GM21447 (cell line): Measurements from ENCODE around the gene ABLIM2.

Experiments used
- ATAC-seq: cut with Tn5 transposase; IDR thresholded peaks from one replicate; pipeline ENCODE4 v1.9.1; 2021; ENCODE audit not compliant: unreplicated experiment

Gene ABLIM2

GRCh38 chr4:8087921-8088495 lies 70.6 kb downstream of the ABLIM2 start:
- no peak for ATAC-seq

GRCh38 chr4:8086783-8087445 lies 71.7 kb downstream of the ABLIM2 start:
- ATAC-seq, result no peak

- ATAC-seq, result no peak
Measured at GRCh38 chr4:8085491-8086117, 73.0 kb downstream of the ABLIM2 start.

- no peak for ATAC-seq
Measured at GRCh38 chr4:8084712-8085490, 73.7 kb downstream of the ABLIM2 start.

GRCh38 chr4:8084031-8084660 lies 74.5 kb downstream of the ABLIM2 start:
- no peak for ATAC-seq

- ATAC-seq, result no peak
Measured at GRCh38 chr4:8083086-8083825, 75.4 kb downstream of the ABLIM2 start.

GRCh38 chr4:8082517-8083055 lies 76.0 kb downstream of the ABLIM2 start:
- ATAC-seq, result no peak

- ATAC-seq, result no peak
Measured at GRCh38 chr4:8081621-8082516, 76.7 kb downstream of the ABLIM2 start.

- no peak for ATAC-seq
Measured at GRCh38 chr4:8081171-8081570, 77.4 kb downstream of the ABLIM2 start.

- no peak for ATAC-seq
Measured at GRCh38 chr4:8080754-8081065, 77.9 kb downstream of the ABLIM2 start.

- no peak for ATAC-seq
Measured at GRCh38 chr4:8079916-8080753, 78.5 kb downstream of the ABLIM2 start.

GRCh38 chr4:8079031-8079885 lies 79.4 kb downstream of the ABLIM2 start:
- ATAC-seq, result no peak

GRCh38 chr4:8078610-8079015 lies 80.0 kb downstream of the ABLIM2 start:
- ATAC-seq, result no peak

GRCh38 chr4:8078109-8078494 lies 80.5 kb downstream of the ABLIM2 start:
- ATAC-seq, result no peak

- ATAC-seq, result no peak
Measured at GRCh38 chr4:8077181-8078108, 81.2 kb downstream of the ABLIM2 start.

- no peak for ATAC-seq
Measured at GRCh38 chr4:8076023-8076422, 82.6 kb downstream of the ABLIM2 start.
